ENCODE results near the gene DDX56.
"Not testable (repeated sequence)": the region's sequence is repeated elsewhere in the genome, so short reads cannot be mapped to it uniquely, and the experiment has no call there.

- not testable (repeated sequence) for TF ChIP-seq CTCF (conservative IDR thresholded peaks at IDR 0.05 in 1 of 2, IDR thresholded peaks at IDR 0.05 in 1 of 2; ENCODE audit: low read depth in 1 of 2, low read length in 2 of 2); EZH2 (IDR thresholded peaks at IDR 0.05; ENCODE audit: low read length, missing control alignments)
Measured at GRCh38 chr7:44552473-44553005, 21.2 kb downstream of the DDX56 start.

All from fibroblast of lung (primary cell).